GM18858 (cell line): ENCODE data around the gene CST11.

ENCODE experiments used
- ATAC-seq: cut with Tn5 transposase; IDR thresholded peaks from one replicate; pipeline ENCODE4 v1.9.1; 2021; ENCODE audit not compliant: unreplicated experiment

The CST11 gene

GRCh38 chr20:23420943-23421931, 31.4 kb downstream of the CST11 start, which contains the start of gene NAPB:
NAPB (minus strand) TSS chr20:23421488; CDS start chr20:23421402, 86 bp downstream.
- peak; percentile 96 for ATAC-seq

DNA sequence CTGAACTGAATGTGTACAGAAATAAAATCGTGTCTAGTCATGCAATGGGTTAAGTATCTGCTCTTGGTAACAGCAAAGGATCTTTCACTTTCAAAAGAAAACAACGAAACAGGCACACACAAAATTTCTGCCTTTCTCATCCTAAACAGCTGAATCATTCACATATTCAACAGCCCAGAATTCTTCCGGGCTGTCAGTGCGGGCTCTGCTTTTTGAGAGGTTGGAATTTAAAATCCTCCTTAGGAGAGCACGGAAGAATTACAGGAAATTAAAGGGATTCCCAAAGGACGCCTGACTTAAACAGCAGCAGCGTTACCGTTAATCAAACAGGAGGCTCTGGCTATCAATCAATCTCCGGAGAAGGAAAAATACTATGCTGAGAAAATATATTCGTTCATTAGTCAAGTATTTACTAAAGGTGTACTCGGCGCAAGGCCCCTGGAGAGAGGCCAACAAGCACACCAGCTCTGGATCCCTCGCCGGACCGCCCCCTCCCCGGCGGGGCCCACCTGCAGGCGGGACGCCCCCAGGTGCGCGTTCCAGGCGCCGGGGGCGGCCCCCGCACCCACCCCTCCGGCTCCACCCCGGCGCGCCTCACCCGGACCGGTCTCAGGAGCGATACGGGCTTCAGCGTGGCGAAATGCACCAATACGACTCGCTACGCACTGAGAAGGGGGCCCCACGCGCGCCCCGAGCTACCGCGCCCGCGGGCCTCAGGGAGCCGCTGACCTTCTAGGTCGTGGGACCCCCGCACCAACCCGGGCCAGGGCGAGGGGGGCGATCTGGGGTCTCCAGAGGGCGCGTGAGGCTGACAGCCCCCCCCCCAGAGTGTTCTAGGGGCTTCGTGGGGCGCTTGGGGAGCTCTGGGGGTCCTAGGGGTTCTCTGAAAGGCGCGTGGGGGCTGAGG, 32.4 kb downstream of the CST11 start:
- ATAC-seq: no peak

- ATAC-seq: no peak
Measured at GRCh38 chr20:23419657-23419994, 33.0 kb downstream of the CST11 start.

DNA sequence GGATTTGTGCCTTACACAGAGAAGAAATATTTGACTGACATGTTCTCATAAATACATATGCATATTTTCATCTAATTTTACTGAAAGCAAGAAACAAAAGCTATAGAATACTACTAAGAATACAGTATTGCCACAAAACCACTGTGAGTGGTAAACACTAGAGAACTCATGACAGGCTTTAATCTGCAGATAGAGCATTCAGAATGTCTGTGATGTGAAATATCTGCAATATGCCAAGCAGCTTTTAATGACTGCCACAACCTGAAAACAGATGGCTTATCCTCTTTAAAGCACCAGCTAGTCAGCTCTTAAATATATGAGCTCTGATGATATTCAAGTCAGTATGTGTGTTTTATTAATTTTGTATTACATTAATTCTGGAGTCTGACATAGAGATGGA, 34.8 kb downstream of the CST11 start:
- no peak for ATAC-seq

GRCh38 chr20:23415959-23416583, 36.6 kb downstream of the CST11 start:
- ATAC-seq: no peak

DNA sequence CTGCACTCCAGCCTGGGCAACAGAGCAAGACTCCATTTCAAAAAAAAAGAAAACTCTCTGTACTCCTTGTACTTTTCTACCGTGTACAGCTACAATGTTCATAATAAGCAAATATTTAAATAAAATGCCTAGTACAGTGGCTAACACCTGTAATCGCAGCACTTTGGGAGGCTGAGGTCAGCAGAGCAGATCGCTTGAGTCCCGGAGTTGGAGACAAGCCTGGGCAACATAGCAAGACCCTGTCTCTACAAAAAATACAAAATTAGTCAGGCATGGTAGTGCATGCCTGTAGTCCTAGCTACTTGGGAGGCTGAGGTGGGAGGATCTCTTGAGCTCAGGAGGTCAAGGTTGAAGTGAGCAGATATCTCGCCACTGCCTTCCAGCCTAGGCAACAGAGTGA, 37.1 kb downstream of the CST11 start:
- ATAC-seq: no peak

GRCh38 chr20:23414526-23415188, 38.0 kb downstream of the CST11 start:
- no peak for ATAC-seq

- ATAC-seq: no peak
Measured at GRCh38 chr20:23413862-23414422, 38.7 kb downstream of the CST11 start.

DNA sequence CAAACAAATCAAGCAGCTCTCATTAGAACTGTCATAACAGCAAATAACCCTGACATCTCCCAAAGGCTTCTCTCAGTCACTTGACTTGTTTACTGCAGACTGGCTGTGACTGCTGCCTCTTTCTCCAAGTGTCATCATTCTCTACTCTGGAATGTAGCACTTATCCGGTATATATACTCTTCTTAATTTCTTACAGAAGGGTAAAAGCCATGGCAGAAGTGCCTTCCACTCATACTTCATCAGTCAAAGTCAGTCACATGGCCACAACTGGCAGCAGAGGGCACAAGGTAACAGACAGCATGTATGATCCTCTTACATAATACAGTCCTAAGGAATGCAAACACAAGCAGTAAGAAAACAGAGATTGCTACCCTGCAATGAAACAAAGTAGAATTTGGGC, 40.6 kb downstream of the CST11 start:
- no peak for ATAC-seq

GRCh38 chr20:23410916-23411695, 41.6 kb downstream of the CST11 start:
- ATAC-seq: no peak

- no peak for ATAC-seq
Measured at GRCh38 chr20:23409800-23410199, 42.9 kb downstream of the CST11 start.

- no peak for ATAC-seq
Measured at GRCh38 chr20:23408957-23409356, 43.7 kb downstream of the CST11 start.

DNA sequence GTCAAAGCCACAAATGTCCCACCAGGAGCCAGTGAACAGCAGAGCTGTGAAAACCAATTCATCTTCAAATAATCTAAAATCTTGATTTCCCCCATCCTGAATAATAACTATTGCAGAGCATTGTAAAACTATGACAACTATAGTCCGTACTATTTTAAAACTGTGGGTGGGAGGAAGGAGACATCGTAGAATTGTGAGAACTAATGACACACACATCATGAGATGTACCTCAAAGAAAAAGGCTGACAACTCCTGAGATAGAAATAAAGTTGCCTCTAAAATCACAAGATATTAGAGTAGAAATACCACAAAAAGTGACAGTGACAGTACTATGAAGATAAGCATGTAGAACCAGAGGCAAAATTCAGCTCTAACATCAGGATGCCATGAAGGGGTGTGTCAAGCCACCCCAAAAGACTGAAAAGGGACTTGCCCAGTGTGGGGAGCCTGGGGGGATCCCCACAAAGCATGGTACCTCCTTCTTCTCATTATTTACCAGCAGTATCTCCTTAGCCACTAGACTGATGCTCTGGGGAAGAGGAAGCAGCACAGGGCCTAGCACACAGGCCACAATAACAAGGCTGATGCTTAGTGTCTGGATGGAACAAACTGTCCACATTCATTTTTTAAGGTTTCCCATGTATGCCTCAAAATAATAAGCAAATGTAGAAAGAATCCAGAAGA, 44.8 kb downstream of the CST11 start:
- ATAC-seq: peak; percentile 85

DNA sequence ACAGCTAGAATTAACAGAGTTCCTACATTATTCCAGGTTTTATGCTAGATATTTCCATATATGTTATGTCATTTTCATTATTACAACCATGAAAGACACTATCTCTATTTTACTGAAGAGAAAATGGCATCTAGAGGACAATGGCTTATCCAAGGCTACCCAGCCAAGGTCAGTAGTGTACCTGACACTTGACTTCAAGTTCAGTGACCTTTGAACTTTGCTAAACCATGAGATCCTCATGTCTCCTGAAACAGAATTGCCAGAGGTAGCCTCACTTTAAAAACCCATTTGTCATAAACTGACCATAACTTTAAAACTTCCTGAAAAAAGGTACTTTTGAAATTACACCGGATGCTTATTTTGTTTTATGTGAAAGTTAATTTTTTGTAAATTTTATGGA, 45.8 kb downstream of the CST11 start:
- no peak for ATAC-seq

DNA sequence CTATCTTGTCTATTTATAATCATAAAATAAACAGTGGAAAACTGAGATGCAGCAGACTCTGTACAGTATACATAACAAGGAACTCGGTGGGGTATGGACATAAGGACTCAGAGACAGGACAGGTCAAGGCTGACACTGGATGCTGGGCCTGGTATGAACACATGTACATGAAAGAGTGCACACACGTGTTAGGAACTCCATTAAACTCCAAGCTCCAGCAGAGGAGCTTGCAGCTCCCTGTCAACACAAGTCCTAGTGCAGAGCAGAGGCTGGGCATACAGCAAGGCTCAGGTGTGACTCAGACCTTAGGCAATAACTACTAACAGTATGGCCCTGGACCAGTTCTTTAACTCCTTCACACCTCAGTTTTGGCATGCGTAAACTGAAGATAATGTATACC, 48.5 kb downstream of the CST11 start:
- no peak for ATAC-seq

DNA sequence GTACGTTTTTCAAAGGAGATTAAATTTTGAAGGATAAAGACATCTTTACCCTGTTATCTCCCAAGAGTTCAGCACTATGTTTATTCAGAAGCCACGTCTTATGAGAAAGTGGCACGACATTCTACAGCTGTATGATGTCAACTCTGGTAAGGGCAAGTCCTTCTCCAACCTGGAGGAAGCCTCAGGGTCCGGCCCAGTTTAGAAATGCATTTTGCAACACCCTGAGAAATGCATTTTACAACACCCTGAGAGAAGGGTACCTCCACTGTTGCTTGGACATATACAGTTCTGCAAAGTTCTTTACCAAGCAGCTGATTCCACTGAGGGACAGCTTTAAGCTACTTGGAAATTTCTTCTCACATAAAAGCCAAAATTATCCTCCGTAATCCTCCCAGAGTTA, 48.9 kb downstream of the CST11 start:
- ATAC-seq: no peak

- no peak for ATAC-seq
Measured at GRCh38 chr20:23401051-23401450, 51.6 kb downstream of the CST11 start.
